ENCODE results near the gene CFAP53.

CFAP53 gene

DNA sequence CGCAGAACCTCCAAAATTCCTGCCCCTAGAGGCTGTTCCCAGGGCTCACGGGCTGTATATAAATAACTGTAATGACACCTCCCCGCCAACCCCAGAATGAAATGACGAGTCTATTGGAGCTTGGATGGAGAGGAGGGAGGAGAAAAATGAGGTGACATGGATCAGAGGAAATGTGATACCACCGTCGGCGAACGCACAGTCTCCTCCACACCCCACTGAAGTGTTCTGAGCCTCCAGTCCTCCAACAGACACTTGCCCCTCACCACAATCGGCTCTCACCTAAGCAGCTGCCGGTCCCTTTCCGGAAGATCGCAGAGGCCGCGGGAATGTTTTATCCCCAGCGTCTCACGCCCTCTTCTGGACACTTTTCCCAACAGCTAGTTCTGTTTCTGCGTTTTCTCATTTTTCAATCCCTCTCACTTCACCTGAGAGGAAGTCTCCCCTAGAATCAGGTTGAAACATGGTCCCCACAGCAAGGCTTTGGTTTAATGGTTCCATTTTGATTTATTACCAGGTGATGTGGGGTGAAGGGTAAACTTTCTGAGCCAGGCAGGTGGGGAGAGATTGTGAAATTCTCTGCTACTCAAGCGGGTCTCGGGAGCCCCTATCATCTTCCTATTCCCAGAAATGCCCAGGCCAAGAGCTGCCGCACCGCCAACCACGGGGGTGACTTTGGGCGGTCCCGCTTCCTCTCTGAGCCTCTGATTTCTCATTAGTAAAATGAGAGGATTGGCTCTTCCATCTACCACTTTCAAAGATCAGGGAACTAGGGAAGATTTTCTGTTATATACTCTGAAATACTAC, 62.3 kb downstream of the CFAP53 start:
- peak; percentile 16 for DNase-seq (ENCODE audit: low read depth)
- no peak overlapping the region for H3K4me3 ChIP-seq (ENCODE audit: low read depth, low read length)
- in situ Hi-C loops (cut with HindIII; ENCODE audit: low sequenced_read_pairs): no loop called here
- peak; percentile 73 for TF ChIP-seq CTCF (IDR thresholded peaks at IDR 0.05; ENCODE audit: low read depth, low read length, missing control alignments)

- no peak overlapping the region for H3K4me3 ChIP-seq (ENCODE audit: low read depth, low read length)
- TF ChIP-seq CTCF (IDR thresholded peaks at IDR 0.05; ENCODE audit: low read depth, low read length, missing control alignments): no peak
- no peak for DNase-seq (ENCODE audit: low read depth)
- in situ Hi-C loops (cut with HindIII; ENCODE audit: low sequenced_read_pairs): no loop called here
These were observed 64.7 kb downstream of the CFAP53 start for GRCh38 chr18:50201476-50202018.

- in situ Hi-C loops (cut with HindIII; ENCODE audit: low sequenced_read_pairs): no loop called here
- H3K4me3 ChIP-seq (ENCODE audit: low read depth, low read length): no peak overlapping the region
- no peak for TF ChIP-seq CTCF (IDR thresholded peaks at IDR 0.05; ENCODE audit: low read depth, low read length, missing control alignments)
- no peak for DNase-seq (ENCODE audit: low read depth)
These were observed 66.4 kb downstream of the CFAP53 start for GRCh38 chr18:50199921-50200320.

DNA sequence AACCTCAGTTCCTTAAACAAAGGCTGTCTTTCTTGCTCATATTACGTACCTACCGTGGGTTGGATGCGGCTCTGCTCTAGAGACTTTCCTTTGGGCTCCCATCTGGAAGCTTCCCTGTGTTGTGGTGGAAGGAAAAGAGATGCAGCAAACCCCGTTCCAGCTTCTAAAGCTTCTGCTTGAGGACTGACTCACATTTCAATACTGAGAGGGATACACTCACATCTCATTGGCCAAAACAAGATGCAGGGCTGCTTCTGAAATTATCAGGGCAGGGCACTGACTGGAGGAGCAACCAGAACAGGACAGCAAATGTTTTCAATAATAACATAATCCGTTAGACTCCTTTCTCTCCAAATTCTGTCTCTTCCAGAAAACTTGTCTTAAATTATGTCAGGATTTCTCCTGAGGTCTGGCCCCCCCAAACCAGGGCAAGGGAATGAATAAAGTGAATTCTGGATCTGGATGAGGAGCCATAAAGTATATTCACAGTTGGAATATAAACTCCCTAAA, 66.9 kb downstream of the CFAP53 start:
- H3K4me3 ChIP-seq (ENCODE audit: low read depth, low read length): no peak overlapping the region
- no peak for DNase-seq (ENCODE audit: low read depth)
- TF ChIP-seq CTCF (IDR thresholded peaks at IDR 0.05; ENCODE audit: low read depth, low read length, missing control alignments): no peak
- in situ Hi-C loops (cut with HindIII; ENCODE audit: low sequenced_read_pairs): no loop called here

DNA sequence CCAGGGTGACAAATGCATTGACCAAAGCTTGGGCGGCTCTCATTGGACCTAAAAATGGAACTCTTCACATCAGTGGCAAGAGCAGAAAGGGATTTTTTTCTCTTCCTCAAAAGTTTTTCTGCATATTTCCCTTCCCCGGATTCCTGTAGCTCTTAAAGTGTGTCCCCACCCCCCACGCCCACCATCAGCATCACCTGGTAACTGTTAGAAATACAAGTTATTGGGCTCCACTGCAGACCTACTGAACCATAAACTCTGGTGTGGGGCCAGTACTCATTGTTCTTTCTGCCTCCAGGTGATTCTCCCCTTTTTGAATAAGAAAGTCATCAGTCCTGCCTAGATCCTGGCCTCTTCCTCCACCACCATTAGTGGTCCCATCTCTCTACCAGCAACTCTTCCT, 70.0 kb downstream of the CFAP53 start:
- in situ Hi-C loops (cut with HindIII; ENCODE audit: low sequenced_read_pairs): no loop called here
- no peak for DNase-seq (ENCODE audit: low read depth)
- H3K4me3 ChIP-seq (ENCODE audit: low read depth, low read length): no peak overlapping the region
- no peak for TF ChIP-seq CTCF (IDR thresholded peaks at IDR 0.05; ENCODE audit: low read depth, low read length, missing control alignments)

GRCh38 chr18:50195689-50196088, 70.6 kb downstream of the CFAP53 start:
- TF ChIP-seq CTCF (IDR thresholded peaks at IDR 0.05; ENCODE audit: low read depth, low read length, missing control alignments): no peak
- in situ Hi-C loops (cut with HindIII; ENCODE audit: low sequenced_read_pairs): no loop called here
- no peak overlapping the region for H3K4me3 ChIP-seq (ENCODE audit: low read depth, low read length)

More at GRCh38 chr18:50195689-50196088, 70.6 kb downstream of the CFAP53 start:
- DNase-seq (ENCODE audit: low read depth): no peak
